Endometrial microvascular endothelial cells (primary cell): ENCODE data around the gene POLR1G. TPM values are rescaled to one million over a fixed set of nuclear protein-coding genes. Genes with fewer than 3 reads are reported as not detected.

Experiments
- in situ Hi-C: cut with HindIII; loops from 2 replicates; pipeline ENCODE4 v1.10.0; 2017; ENCODE audit warnings: low sequenced_read_pairs, low pct_unique_long_range_greater_than_20kb; ENCODE audit errors: inconsistent ontology term
- total RNA-seq: library from RNA; depleted of rRNA; stranded (reverse); fragments of >200 nt; gene quantifications from one replicate; pipeline ENCODE4 v1.2.3, GENCODE V29; 2015; ENCODE audit errors: inconsistent ontology term

Gene POLR1G
- total RNA-seq, 1 donor from 2014 or later: 13.8 TPM

DNA sequence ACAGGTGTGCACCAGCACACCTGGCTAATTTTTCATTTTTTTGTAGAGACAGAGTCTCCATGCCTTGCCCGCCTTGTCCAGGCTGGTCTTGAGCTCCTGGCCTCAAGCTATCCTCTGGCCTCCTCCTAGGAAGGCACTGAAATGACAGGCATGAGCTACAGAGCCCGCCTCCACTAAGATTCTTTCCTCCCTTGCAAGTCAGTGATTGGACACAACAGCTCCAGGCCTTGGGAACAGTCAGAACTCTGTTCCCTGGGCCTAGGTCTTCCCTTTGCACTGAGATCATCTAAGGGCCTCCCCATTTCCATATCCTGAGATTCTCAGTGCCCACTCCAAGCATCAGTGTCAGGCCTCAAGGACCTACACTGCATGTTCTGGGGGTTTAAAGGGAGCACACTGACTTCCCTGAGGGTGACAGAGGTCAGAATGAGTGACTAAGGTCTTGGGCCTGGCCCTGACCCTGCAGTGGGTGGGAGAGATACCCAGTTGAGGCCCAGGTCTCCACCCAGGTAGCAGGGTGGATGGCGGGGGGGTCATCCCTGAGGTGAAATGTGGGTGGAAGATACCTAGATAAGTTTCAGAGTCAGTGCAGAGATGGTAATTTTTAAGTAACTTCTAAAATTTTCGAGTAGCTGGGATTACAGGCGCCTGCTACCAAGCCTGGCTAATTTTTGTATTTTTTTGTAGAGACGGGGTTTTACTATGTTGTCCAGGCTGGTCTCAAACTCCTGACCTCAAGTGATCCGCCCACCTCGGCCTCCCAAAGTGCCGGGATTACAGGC, 34.6 kb downstream of the POLR1G start:
- in situ Hi-C loops: no loop called here

DNA sequence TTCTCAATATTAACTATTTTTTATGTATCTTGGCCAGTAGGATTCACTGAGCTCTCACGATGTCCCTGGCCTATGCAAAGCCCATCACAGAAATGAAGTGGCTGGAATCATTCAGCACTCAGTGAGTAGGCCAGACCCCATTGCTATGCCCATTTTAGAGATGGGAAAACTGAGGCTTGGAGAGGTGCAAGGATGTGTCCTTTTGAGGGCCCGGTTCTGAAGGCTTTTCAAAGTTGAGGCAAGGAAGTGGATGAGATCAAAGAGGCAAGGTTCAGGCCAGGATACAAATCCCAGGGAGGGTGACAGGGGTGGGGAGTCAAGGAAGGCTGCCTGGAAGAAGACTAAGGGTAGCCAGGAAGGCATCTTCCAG, 35.9 kb downstream of the POLR1G start:
- in situ Hi-C loops: no loop called here

DNA sequence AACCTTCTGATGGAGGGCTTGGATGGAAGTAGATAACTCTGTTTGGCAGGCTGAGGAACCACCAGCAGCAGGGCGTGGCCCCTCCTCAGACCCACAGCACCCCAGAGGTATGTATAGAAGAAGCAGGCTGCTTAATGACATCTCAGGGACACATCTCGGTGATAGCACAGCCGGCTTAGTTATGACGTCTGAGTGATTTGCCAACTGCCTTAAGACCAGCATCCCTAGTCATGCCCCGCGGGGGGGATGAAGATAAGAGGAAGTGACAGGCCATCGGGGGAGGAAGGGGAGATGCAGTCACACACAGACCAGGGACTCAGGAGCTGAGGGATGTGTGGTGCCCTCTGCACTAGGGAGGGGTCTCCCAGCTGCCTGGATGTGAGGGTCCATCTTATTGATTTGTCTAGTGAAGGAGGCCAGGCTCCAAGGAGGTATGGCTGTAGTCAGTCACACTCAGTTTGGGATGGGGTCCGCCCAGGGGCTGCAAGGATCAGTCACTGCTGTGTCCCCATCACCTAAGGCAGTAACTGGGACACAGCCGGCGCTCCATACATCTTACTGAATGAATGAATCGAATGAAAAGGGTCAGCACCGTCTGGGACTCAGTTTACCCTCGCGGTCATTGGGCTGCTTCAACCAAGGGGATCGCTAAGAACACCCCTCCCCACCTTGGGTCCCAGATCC, 36.5 kb downstream of the POLR1G start:
- in situ Hi-C loops: no loop called here

DNA sequence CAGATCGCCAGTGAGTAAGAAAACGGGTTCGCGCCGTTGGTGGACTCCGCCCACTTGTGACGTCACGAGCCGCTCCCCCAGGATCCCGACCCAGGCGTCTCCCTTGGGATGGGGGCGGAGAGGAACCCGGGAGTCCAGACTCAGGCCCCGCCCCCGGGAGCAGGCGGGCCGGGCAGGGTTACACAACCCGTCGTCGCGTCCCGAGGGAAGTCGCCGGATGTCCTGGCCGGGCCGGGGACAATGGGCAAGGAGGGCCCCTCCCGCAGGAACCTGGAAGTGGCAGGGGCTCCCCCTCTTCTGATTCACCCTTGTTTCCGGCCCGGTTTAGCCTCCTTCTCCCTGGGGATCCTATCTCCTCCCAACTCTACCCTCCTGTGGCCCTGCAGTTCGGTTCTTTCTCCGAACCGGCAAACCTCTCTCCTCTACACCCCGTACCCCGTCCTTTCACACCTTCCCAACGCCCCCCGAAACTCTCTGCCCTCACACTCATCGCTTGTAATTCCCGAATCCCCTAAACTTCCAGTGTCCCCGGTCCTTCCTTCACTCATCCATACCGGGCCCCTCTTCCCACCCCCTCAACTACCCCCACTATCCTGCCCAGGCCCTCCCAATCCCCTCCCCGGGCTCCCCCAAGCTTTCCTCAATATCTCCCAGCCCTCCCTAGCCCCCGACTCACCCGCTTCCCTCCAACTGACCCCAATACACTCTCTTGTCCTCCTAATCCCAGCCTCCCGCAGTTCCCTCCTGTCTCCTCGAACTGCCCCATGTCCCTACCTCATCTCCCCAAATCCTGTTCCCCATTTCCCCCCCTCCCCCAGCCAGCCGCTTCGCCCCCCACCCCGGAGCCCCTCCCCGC, 37.2 kb downstream of the POLR1G start:
- in situ Hi-C loops: no loop called here

DNA sequence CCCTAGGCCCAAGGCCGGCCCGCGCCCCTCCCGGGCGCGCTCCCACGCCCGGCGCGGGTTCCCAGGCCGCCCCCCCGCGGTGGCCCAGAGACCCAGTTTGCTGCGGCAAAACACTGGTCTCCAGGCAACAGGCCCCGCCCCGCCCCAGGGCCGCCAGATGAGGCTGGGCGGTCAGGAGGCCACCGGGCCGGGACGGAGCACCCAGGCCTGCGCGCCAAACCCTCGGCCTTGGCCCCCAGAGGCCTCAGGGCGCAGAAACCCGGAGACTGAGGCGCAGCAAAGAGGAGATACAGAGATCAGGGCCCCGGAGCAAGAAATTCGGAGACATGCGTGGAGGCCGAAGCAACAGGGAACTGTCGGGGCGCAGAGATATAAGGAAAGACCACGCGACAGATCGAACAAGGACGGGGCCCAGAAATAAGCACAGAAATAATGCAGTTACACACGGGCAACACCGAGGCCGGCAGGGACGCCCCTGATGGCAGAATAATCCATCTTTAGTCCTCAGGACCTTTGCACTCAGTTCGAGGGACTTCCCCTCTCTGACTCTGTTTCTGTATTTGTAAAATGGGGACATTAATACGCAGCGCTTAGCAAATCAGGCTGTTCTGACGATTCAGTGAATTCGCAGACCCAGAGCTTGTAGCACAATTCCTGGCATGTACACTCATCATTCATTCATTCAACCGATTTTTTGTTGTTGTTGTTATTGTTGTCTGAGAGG, 38.0 kb downstream of the POLR1G start:
- in situ Hi-C loops: no loop called here

DNA sequence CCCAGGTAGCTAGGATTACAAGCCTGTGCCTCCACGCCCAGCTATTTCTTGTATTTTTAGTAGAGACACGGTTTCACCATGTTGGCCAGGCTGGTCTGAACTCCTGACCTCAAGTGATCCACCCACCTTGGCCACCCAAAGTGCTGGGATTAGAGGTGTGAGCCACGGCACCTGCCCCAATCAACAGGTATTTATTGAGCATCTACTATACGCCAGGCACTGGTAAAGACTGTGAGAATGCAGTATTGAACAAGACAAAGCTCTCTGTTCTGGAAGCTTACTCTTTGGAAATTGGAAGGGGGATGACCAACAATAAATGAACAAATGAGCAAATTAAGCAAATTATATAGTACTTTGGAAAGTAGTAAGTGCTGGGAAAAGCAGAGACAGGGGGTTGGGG, 38.7 kb downstream of the POLR1G start:
- in situ Hi-C loops: no loop called here

DNA sequence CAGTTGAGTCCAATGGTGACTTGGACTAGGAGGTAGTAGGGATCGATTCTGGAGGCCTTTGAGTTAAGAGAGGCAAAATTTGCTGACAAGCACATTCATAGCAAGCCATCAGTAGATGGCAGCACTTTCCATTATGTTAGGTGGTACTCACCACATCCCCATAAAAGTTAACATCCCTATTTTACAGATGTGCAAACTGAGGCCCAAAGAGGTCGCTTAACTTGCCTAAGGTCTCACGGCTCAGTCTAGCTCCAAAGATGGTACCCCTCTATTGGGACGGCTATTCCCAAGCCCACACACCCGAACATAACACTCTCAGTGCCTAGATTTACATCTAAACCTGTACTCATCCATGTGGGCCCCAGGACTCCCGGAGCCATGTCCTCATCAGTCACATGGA, 39.9 kb downstream of the POLR1G start:
- in situ Hi-C loops: no loop called here

DNA sequence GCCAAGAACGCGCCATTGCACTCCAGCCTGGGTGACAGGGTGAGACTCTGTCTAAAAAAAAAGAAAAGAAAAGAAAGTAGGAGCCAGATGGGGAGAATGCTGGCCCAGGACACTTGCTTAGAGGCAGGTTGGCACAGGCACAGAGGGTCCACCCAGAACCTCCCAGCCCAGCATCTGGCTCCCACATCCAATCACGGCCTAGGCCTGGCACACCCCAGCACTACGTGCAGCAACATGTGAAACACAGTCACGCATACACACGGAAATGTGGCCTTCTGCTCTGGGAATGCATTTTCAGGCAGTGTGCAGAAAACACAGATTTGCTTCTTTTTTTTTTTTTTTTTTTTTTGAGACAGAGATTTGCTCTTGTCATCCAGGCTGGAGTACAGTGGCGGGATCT, 40.5 kb downstream of the POLR1G start:
- in situ Hi-C loops: no loop called here

DNA sequence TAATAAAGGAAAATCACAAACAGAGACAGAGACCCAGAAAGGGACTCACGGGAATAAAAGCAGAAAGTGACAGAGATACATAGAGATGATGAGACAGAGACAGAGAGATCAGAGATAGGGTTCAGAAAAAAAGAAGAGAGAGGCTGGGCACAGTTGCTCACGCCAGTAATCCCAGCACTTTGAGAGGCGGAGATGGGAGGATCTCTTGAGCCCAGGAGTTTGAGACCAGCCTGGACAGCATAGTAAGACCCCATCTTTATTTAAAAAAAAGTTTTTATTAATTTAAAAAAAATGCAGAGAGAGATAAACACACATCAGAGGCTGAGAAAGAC, 41.9 kb downstream of the POLR1G start:
- in situ Hi-C loops: no loop called here

DNA sequence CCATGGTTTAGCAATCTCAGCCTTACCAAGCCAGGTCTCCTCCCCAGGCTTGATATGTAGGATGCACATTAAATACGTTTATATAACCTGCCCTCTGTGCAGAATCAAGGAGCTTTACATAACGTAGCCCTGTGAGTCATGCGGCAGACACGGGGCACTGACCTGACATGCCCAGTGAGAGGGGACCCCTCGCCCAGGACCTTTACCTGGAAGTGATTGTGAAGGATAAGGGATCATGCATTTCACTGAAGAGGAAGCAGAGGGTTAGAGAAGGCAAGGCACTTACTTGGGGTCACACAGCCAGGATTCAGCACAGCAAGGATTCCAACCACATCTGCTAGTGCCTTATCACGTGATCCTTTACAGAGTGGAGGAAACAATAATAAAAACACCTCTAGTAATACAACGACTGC, 42.4 kb downstream of the POLR1G start:
- in situ Hi-C loops: no loop called here

DNA sequence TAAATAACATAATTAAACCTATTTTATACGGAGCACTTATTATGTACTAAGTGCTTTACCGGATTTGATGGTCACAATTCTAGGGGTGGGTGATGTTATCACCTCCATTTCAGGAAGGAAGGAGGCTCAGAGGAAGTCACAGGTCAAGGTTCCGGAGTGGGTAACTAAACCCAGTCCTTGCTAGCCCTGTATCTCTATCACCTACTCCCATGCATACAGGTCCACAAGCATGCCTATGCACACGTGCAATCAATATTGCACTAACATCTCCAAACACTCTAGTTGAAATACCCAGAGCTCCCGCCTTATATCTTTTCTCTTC, 43.5 kb downstream of the POLR1G start:
- in situ Hi-C loops: no loop called here

DNA sequence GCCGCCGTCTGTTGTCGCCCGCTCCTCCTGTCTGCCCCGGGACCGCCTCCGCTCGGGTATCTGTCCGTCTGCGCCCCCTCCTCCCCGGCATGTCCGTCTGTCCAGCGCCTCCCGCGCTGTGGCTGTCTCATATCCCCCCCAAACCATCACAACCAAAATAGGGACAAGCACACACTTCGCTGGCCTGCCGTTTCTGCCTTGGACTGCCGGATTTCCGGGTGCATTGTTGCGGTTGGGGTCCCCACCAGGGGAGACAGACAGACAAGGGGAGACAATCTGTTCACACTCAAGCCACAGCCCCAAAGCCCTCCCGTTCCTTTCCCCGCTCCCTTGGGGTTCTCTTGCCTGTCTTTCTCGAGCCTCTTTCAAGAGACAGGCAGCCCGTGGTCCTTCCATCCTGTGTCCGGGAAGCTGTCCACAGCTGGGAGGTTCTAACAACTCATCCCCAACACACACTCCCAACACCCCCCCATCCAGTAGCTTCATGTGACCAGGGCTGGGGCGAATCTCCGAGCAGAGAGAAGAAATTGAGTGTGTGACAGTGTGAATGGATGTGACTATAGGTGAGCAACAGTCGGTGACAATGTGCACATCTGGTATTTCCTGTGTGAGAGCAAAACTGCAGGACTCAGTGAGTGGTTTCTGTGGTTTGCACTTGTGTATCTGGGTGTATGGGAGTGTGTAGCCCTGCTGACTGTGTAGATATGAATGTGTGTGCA, 44.8 kb downstream of the POLR1G start:
- in situ Hi-C loops: no loop called here

DNA sequence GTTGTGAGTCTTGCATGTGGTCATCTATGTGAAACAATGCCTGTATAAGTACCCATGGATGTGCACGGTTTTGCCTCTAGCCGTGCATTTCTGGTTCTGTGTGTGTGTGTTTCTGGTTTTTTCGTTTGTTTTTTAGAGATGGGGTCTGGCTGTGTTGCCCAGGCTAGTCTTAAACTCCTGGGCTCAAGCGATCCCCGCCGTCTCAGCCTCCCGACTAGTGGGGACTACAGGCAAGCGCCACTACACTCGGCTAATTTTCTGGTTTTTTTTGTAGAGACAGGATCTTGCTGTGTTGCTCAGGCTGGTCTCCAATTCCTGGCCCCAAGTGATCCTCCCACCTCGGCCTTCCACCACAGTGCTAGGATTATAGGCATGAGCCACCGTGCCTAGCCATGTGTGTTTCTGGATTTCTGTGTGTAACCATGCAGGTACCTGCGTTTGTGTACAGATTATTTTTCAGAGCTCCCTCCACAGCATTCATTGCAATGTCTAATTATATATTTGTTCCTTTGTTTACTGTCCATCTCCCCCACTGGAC, 45.5 kb downstream of the POLR1G start:
- in situ Hi-C loops: no loop called here

DNA sequence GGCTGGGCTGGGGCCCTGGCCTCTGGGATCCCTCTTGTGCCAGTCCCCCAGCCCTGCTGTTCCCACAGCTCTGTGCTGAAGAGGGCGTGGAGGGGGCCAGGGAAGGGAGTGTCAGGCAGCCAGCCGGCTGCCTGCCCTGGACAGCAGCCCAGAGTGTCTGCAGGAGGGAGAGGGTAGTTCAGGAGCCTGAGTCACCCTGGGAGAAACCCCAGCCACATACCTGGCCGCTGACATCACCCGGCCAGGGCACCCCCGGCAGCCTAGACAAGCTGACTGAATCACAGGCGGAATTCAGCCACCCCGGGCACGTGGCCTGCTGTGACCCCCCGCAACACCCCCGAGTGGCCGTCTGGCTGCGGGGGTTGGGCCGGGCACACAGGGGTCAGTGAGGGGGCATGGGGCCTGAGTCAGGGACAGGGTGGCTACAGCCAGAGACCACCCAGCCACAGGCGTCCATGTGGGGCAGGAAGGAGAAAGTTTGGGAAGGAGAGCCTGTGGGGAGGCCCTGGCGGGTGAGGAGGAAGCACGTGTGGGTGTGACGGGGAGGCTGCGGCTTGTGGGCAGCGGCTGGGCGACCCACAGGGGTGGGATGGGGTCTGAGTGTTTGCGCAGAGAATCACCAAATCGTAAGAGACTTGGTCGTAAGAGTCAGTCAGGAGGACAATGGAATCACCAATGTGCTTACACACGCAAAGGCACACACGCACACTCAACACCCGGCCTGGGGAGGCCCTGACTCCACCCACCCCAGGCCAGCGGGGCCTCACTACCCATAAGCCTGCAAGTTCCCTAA, 49.5 kb downstream of the POLR1G start:
- in situ Hi-C loops: no loop called here

DNA sequence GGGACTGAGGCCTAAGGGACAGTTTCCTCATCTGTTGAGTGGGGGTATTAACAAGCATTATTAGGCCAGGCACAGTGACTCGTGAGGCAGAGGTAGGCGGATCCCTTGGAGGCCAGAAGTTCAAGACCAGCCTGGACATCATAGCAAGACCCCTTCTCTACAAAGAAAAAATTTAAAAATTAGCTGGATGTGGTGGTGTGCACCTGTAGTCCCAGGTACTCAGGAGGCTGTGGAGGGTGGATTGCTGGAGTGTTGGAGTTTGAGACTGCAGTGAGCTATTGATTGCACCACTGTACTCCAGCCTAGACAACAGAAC, 50.0 kb downstream of the POLR1G start:
- in situ Hi-C loops: no loop called here

DNA sequence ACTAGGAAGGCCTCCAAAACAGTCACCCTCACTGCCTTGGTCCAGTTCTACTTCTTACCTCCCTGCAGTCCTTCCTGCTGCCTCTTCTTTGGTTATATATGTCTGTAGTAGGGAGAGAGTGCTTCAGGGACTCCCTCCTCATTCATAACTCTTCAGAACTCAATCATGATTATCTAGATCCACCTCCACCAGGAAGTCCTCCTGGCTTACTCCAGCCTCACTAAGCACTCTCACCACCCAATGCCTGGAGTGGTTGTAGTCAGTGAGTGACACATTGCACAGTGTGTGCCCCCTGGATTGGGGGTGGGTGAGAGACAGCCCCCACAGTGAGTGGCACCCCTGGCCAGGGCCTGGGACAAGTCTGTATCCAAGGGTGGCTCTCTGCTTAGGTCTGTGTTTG, 51.3 kb downstream of the POLR1G start:
- in situ Hi-C loops: no loop called here
